GM10266 (cell line): Measurements from ENCODE around the gene TEX13C.

ENCODE experiments used
- DNase-seq: peaks from one replicate; pipeline ENCODE4 v3.0.0; 2012; ENCODE audit errors: extremely low spot score
- CTCF ChIP-seq: IDR thresholded peaks from 2 replicates; pipeline ENCODE4 v1.5.1; 2012; ENCODE audit warnings: mild to moderate bottlenecking, low read depth; ENCODE audit not compliant: control insufficient read depth, insufficient read depth; ENCODE audit errors: missing control alignments

Gene TEX13C

GRCh38 chrX:125326599-125326998, 6.9 kb downstream of the TEX13C start:
- no peak for DNase-seq
- TF ChIP-seq CTCF = no peak

DNA sequence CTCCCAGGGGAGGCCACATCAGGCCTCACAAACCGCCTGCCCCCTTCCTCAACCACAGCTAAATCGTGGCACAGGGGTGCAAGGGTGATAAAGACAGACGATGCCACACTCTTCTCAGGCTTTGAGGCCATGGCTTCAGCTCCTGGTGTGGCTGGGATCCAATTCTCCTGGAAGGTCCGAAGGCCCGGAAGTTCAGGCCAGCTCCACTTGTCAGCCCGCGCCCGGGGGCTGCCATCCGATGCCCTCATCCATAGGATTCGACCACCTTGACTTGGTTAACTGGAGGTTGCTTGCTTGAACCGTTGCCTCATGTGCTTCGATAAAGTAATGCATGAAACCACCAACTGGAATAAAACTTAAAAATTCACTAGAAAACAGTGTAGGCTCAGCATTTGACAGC, 8.2 kb downstream of the TEX13C start:
- no peak for DNase-seq
- no peak for TF ChIP-seq CTCF

DNA sequence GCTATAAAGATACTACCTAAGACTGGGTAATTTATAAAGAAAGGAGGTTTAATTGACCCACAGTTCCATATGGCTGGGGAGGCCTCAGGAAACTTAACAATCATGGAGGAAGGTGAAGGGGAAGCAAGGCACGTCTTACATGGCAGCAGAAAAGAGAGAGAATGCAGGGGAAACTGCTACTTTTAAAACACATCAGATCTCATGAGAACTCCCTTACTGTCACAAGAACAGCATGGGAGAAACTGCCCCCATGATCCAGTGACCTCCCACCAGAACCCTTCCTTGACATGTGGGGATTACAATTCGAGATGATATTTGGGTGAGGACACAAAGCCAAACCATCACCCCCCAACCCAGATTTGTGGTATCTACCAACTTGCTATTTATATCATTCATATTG, 13.9 kb downstream of the TEX13C start:
- no peak for DNase-seq
- TF ChIP-seq CTCF = no peak

GRCh38 chrX:125340490-125340889, 20.8 kb downstream of the TEX13C start:
- no peak for TF ChIP-seq CTCF
- DNase-seq = no peak

GRCh38 chrX:125374169-125374568, 54.5 kb downstream of the TEX13C start:
- no peak for TF ChIP-seq CTCF
- DNase-seq = no peak
